Breast epithelium (tissue), 4 donors: ENCODE measurements around the gene PDGFD. TPM values are rescaled to one million over a fixed set of nuclear protein-coding genes. Genes with fewer than 3 reads are reported as not detected.

Experiments
- DNase-seq, 2 donors: peaks; one replicate each; pipeline ENCODE4 v3.0.0-alpha.2; 2019; ENCODE audit warnings: low spot score in 2 of 2
- H3K27ac ChIP-seq, 2 donors: fragments of 200-600 bp; sonication (generic) in 1 of 2; one replicate each; pipeline ENCODE4 v1.5.1; 2016 to 2019; ENCODE audit warnings: mild to moderate bottlenecking in 1 of 2
- H3K27me3 ChIP-seq, 2 donors: fragments of 200-600 bp; sonication (generic) in 1 of 2; one replicate each; pipeline versions ENCODE4 v1.5.1 to v1.6.0; 2017 to 2019; ENCODE audit warnings: control low read depth in 1 of 2, mild to moderate bottlenecking in 1 of 2
- H3K36me3 ChIP-seq: fragments of 200-600 bp; one replicate; pipeline ENCODE4 v1.5.1; 2019
- H3K4me1 ChIP-seq, 2 donors: fragments of 200-600 bp; sonication (generic); one replicate each; pipeline ENCODE4 v1.5.1; 2016 to 2019; ENCODE audit warnings: control low read depth in 1 of 2
- H3K4me3 ChIP-seq, 3 donors: fragments of 200-600 bp; sonication (generic); 1 replicate in 2 of 3; 2 replicates in 1 of 3; pipeline ENCODE4 v1.5.1; 2016 to 2019; ENCODE audit warnings: mild to moderate bottlenecking in 3 of 3, moderate library complexity in 2 of 3
- H3K9me3 ChIP-seq, 2 donors: fragments of 200-600 bp; sonication (generic) in 1 of 2; one replicate each; pipeline ENCODE4 v1.5.1; 2016 to 2019; ENCODE audit warnings: control low read depth in 1 of 2
- CTCF ChIP-seq, 3 donors: fragments of 450-650 bp; IDR thresholded peaks; one replicate each; pipeline ENCODE4 v1.5.1; 2016 to 2017; ENCODE audit warnings: antibody characterized with exemption in 3 of 3, mild to moderate bottlenecking in 3 of 3, moderate library complexity in 3 of 3
- POLR2A ChIP-seq: fragments of 450-650 bp; IDR thresholded peaks from one replicate; pipeline ENCODE4 v1.6.1; 2016; ENCODE audit warnings: antibody characterized with exemption, mild to moderate bottlenecking, moderate library complexity
- POLR2AphosphoS5 ChIP-seq, 3 donors: sonication (generic); formaldehyde crosslinking; IDR thresholded peaks; one replicate each; pipeline ENCODE4 v1.6.1; 2017; ENCODE audit warnings: antibody characterized with exemption in 3 of 3
- intact Hi-C: fragments of 100-400 bp; cut with DNase I; formaldehyde crosslinking; loops from one replicate; pipeline ENCODE4 v1.15.1; 2023; ENCODE audit warnings: low total_unique reads
- total RNA-seq, 3 donors: library from RNA; depleted of rRNA; stranded (reverse); fragments of >200 nt; gene quantifications; one replicate each; pipeline ENCODE4 v1.1.0, GENCODE V29; 2016

The PDGFD gene
- total RNA-seq, 3 donors from 2014 or later = 21.8 to 76.0 (median 53.1) TPM

DNA sequence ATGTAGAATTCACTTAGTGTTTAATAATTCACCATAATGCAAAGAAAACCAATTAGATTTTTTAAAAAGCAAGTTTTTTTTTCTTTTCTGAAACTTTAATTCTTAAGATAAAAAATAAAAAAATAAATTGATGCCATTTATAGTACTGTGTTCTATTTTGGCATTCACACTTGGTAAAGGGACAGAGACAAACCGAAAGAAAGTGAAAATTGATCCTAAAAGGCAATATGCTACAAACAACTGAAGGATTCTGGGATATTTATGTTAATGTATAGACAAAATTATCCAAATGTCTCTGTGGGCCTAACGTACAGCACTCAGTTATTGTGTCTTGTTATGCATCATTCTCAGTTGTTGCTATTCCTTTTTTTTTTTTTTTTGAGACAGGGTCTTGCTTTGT is 169.4 kb downstream of the PDGFD start:
- intact Hi-C loops = no loop called here
- TF ChIP-seq CTCF (IDR thresholded peaks at IDR 0.05) = no peak
- DNase-seq = no peak
- H3K4me3 ChIP-seq = no peak overlapping the region
- H3K27ac ChIP-seq = no peak overlapping the region
- no peaks in the 10 kb centered on the region for H3K4me1 ChIP-seq
- no peaks in the 10 kb centered on the region for H3K27me3 ChIP-seq
- H3K9me3 ChIP-seq = no peaks in the 10 kb centered on the region
- H3K36me3 ChIP-seq = no peaks in the 10 kb centered on the region

DNA sequence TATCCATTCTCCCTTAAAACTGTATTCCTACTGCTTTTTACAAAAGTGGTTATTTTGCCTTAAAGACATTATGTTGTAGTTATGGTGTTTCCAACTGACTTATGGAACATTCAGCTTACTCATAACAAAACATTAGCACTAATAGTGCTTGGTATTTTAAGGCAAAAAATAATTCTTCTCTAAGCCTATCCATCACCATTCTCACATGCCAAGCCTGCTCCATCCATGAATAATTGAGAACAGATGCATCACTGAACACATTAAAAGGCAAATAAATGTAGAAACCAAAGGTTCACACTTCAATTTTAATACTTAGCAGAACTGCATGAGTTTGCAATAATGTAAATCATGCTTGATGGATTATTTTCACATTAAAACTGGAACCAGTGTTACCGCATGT is 169.9 kb downstream of the PDGFD start:
- intact Hi-C loops = no loop called here
- TF ChIP-seq POLR2A = no peak
- TF ChIP-seq POLR2AphosphoS5 (IDR thresholded peaks at IDR 0.05) = no peak
- TF ChIP-seq CTCF (IDR thresholded peaks at IDR 0.05) = no peak
- H3K27me3 ChIP-seq = no peaks in the 10 kb centered on the region
- H3K4me1 ChIP-seq = no peaks in the 10 kb centered on the region
- H3K36me3 ChIP-seq = no peaks in the 10 kb centered on the region
- no peak overlapping the region for H3K4me3 ChIP-seq
- no peaks in the 10 kb centered on the region for H3K9me3 ChIP-seq
- DNase-seq = no peak
- peak overlapping the region; percentile 2 to 15 for H3K27ac ChIP-seq

GRCh38 chr11:103993507-103993906 is 170.4 kb downstream of the PDGFD start:
- H3K27ac ChIP-seq = peak overlapping the region in 1 of 2 donors; percentile 15
- H3K36me3 ChIP-seq = no peaks in the 10 kb centered on the region
- DNase-seq = no peak
- no peaks in the 10 kb centered on the region for H3K4me1 ChIP-seq
- no peaks in the 10 kb centered on the region for H3K27me3 ChIP-seq
- no peak overlapping the region for H3K4me3 ChIP-seq
- intact Hi-C loops = no loop called here
- H3K9me3 ChIP-seq = no peaks in the 10 kb centered on the region
- TF ChIP-seq CTCF (IDR thresholded peaks at IDR 0.05) (no peak), POLR2A (no peak), POLR2AphosphoS5 (IDR thresholded peaks at IDR 0.05) (no peak)

- H3K36me3 ChIP-seq = no peaks in the 10 kb centered on the region
- intact Hi-C loops = no loop called here
- TF ChIP-seq POLR2A (no peak), CTCF (IDR thresholded peaks at IDR 0.05) (no peak), POLR2AphosphoS5 (IDR thresholded peaks at IDR 0.05) (no peak)
- H3K4me3 ChIP-seq = no peak overlapping the region
- no peaks in the 10 kb centered on the region for H3K27me3 ChIP-seq
- DNase-seq = no peak
- H3K27ac ChIP-seq = peak overlapping the region in 1 of 2 donors; percentile 48
- H3K4me1 ChIP-seq = no peaks in the 10 kb centered on the region
- H3K9me3 ChIP-seq = peaks cover 0 to 5% of the 10 kb centered on the region in 2 donors
Observed at GRCh38 chr11:103988595-103988969, 175.4 kb downstream of the PDGFD start.

- Histone ChIP-seq H3K27ac (peak overlapping the region in 1 of 2 donors; percentile 48), H3K4me3 (no peak overlapping the region), H3K9me3 (peaks cover 0 to 5% of the 10 kb centered on the region in 2 donors), H3K4me1 (no peaks in the 10 kb centered on the region), H3K27me3 (no peaks in the 10 kb centered on the region), H3K36me3 (no peaks in the 10 kb centered on the region)
- TF ChIP-seq POLR2AphosphoS5 (IDR thresholded peaks at IDR 0.05) (no peak), POLR2A (no peak), CTCF (IDR thresholded peaks at IDR 0.05) (no peak)
- intact Hi-C loops = no loop called here
- no peak for DNase-seq
Observed at GRCh38 chr11:103987629-103988594, 176.0 kb downstream of the PDGFD start.
